ENCODE data around the gene MVB12B.

The MVB12B gene

DNA sequence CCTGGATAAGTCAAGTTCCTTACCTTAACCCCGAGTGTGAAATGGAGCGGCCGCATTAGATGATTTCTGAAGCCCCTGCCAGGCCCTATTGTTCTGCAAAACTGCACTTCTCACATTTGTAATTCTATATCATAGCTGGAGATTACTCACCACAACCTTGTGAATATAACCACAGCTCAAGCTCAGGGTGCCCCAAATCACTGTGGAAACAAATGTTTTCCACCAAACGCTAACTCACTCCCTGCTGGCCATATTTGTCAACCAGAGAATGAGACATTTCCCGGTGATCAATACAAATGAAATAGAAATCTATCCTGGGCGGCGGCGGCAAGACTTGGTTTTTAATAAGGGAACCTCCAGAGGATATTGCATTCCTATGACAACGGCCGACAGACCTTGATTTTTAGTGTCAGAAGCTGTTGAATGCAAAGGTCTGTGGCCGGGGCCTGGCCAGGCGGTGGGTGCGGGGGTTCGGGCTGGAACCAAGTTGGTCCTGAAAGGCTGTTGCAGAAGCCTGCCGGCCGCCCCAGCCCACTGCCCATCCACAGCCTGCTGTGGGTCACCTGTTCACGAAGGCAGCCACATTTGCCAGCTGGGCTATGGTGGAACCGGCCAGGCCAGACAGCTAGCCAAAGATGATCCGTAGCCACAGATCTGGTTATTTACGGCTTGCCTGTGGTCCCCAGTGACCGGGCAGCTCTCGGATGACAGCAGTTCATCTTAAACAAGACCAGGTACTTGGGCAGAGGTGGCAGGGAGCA, 193.2 kb downstream of the MVB12B start:
- no peaks in the 10 kb centered on the region for H3K36me3 ChIP-seq (ENCODE audit: control insufficient read depth, insufficient read depth, low read length)
- H3K27me3 ChIP-seq (replicated peaks; ENCODE audit: control insufficient read depth, insufficient read depth, low read length): no peaks in the 10 kb centered on the region; the same call in none of the 2 replicates
- no peak overlapping the region for H3K4me3 ChIP-seq (replicated peaks; ENCODE audit: low read depth, low read length)
- no peak for DNase-seq (ENCODE audit: extremely low read depth, insufficient read length)
- TF ChIP-seq CTCF (IDR thresholded peaks at IDR 0.05; ENCODE audit: insufficient read depth, low read length, poor library complexity, severe bottlenecking): no peak

- Histone ChIP-seq H3K36me3 (ENCODE audit: control insufficient read depth, insufficient read depth, low read length) (no peaks in the 10 kb centered on the region), H3K4me3 (replicated peaks; ENCODE audit: low read depth, low read length) (no peak overlapping the region), H3K27me3 (replicated peaks; ENCODE audit: control insufficient read depth, insufficient read depth, low read length) (no peaks in the 10 kb centered on the region; the same call in none of the 2 replicates)
- DNase-seq (ENCODE audit: extremely low read depth, insufficient read length): no peak
- TF ChIP-seq CTCF (IDR thresholded peaks at IDR 0.05; ENCODE audit: insufficient read depth, low read length, poor library complexity, severe bottlenecking): no peak
These were observed 193.8 kb downstream of the MVB12B start for GRCh38 chr9:126520453-126520852.

DNA sequence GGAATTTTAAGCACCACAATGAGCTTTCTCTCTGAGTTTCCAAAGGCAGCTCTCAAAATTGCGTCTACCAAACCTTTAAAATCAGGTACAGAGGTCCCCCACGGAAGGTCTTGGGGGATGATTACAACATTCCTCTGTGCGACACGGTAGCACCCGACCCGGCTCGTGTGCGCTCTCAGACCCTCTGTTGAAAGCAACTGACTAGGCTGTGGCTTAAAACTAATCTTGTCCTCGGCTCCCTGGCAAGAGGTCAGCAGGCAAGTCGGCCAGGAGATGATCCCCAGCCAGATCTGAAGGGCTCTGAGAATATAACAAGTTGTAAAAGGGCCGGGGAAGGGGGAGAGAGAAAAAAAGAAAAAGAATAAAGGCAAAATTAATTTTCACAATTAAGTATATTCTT, 194.5 kb downstream of the MVB12B start:
- H3K36me3 ChIP-seq (ENCODE audit: control insufficient read depth, insufficient read depth, low read length): no peaks in the 10 kb centered on the region
- no peak for TF ChIP-seq CTCF (IDR thresholded peaks at IDR 0.05; ENCODE audit: insufficient read depth, low read length, poor library complexity, severe bottlenecking)
- no peak overlapping the region for H3K4me3 ChIP-seq (replicated peaks; ENCODE audit: low read depth, low read length)
- DNase-seq (ENCODE audit: extremely low read depth, insufficient read length): no peak
- no peaks in the 10 kb centered on the region; the same call in none of the 2 replicates for H3K27me3 ChIP-seq (replicated peaks; ENCODE audit: control insufficient read depth, insufficient read depth, low read length)

- Histone ChIP-seq H3K36me3 (ENCODE audit: control insufficient read depth, insufficient read depth, low read length) (no peaks in the 10 kb centered on the region), H3K27me3 (replicated peaks; ENCODE audit: control insufficient read depth, insufficient read depth, low read length) (no peaks in the 10 kb centered on the region; the same call in none of the 2 replicates), H3K4me3 (replicated peaks; ENCODE audit: low read depth, low read length) (no peak overlapping the region)
- DNase-seq (ENCODE audit: extremely low read depth, insufficient read length): no peak
- no peak for TF ChIP-seq CTCF (IDR thresholded peaks at IDR 0.05; ENCODE audit: insufficient read depth, low read length, poor library complexity, severe bottlenecking)
These were observed 194.9 kb downstream of the MVB12B start for GRCh38 chr9:126521551-126521950.

GRCh38 chr9:126521976-126522590, 195.5 kb downstream of the MVB12B start:
- Histone ChIP-seq H3K27me3 (replicated peaks; ENCODE audit: control insufficient read depth, insufficient read depth, low read length) (no peaks in the 10 kb centered on the region; the same call in none of the 2 replicates), H3K36me3 (ENCODE audit: control insufficient read depth, insufficient read depth, low read length) (no peaks in the 10 kb centered on the region), H3K4me3 (replicated peaks; ENCODE audit: low read depth, low read length) (no peak overlapping the region)
- no peak for DNase-seq (ENCODE audit: extremely low read depth, insufficient read length)
- TF ChIP-seq CTCF (IDR thresholded peaks at IDR 0.05; ENCODE audit: insufficient read depth, low read length, poor library complexity, severe bottlenecking): no peak
